ENCODE data around the gene EVX1.

The EVX1 gene

DNA sequence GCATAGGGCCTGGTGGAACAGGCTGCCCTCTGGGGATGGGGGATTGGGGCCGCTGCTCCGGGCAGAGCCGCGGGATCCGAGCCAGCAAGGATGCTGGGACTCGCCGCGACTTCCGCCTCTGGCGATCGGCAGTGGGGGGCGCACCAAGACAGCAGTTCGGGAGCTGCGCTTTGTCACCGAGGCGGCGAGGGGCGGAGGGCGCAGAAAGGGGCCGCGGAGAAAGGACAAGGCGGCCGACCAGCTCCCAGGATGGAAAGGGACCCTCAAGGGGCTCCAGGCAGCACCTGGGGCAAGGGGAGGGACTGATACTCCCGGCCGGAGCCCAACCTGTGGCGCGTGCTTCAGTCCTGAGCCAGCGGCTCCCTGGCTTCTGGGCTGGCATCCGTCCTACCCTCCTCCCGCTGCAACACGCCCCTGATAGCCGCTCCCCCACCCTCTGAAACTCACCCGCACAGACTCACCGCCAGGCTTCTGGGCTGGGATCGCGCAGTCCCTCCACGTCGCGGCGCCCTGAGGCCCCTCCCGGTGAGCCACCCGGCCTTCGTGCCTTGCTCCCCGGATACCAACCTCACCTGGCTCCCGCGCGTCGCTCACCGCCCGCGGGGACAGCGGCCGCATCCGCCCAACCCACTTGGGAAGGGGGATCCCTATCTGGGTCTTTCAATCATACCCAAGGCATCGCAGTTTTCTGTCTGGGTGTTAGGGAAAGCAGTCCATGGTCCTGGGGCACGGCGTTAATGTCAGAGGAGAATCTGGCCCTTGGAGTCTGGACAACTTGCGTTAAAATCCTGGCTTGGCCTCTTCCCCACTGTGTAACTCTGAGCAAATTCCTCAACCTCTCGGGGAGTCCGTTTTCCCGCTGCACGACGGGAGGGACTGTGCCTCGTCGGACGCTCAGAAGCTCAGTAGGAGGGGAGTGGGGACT lies 7.0 kb upstream of the EVX1 start:
- no peak for DNase-seq (ENCODE audit: low spot score)

DNA sequence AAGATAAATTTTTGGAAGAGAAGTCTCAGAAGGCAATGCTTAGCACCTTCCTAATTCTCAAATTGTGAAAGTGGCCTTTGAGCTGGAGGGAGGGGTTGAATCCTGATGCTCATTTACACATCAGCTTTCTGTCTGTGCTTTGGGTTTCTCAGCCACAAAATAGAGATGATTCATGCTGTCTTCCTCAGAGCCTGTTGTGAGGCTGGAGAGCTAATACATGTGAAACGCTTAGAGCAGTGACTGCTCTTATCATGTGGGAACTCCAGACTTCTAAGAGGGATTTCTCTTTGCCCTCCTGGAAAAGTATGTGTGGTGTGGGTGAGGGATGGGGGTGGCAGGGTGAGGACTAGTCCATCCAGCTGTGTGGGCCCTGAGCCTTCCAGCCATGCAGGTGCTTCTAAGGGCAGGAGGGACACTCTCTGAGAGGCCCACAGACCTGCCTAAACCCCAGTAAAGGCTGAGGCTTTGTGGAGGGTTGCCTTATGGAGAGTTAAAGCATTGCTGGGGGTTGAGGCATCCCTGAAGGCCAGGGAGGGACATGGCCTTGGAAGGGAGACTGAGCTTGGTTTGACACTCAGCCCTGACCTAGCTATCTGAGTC lies 4.8 kb upstream of the EVX1 start:
- no peak for DNase-seq (ENCODE audit: low spot score)

DNA sequence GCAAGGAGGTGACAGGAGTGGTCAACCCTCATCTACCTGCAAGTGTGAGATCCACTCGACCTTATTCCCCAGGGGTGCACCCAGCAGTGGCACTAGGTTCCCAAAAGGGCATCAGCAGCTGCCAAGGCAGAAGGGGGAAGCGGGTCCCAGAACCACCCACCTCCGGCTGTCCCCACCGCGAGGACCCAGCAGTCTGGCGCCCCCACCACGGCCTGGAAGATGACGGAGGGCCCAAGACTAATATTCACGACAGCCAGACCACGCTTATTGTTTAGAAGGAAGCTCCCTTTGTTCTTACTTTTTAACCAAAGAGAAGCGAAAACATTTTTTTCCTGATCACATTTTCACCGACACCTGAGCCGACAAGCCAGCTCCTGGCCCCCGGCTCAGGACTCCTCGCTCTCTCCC lies 3.6 kb upstream of the EVX1 start:
- no peak for DNase-seq (ENCODE audit: low spot score)

DNA sequence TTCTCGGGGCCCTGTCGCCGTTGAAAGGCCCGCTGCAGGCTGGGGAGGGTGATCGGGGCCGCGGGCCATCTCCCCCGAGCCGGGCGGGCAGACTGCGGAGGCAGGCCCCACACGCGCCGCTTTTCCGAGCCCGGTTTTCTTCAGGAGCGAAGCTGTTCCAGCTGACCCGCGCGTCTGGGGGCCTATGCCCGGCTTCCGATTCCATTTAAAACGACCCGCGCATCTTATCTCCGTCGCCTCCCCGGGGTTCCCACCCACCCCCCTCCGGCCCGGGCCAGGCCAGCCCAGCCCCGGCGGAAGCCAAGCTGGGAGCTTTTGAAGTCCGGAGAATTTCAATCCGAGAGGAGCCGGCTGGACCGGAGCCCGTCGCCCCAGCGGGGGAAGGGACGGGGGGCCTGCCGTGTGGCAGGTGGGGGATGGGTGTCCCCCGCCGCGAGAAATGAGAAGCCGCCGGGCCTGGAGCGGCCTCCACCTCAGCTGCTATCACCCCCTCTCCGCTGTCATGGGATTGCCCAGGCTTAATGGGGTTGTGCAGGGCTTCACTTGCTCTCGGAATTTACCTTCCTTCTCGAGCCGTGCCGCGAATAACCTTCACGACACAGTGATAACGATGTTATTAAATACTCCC lies 3.1 kb upstream of the EVX1 start:
- no peak for DNase-seq (ENCODE audit: low spot score)

DNA sequence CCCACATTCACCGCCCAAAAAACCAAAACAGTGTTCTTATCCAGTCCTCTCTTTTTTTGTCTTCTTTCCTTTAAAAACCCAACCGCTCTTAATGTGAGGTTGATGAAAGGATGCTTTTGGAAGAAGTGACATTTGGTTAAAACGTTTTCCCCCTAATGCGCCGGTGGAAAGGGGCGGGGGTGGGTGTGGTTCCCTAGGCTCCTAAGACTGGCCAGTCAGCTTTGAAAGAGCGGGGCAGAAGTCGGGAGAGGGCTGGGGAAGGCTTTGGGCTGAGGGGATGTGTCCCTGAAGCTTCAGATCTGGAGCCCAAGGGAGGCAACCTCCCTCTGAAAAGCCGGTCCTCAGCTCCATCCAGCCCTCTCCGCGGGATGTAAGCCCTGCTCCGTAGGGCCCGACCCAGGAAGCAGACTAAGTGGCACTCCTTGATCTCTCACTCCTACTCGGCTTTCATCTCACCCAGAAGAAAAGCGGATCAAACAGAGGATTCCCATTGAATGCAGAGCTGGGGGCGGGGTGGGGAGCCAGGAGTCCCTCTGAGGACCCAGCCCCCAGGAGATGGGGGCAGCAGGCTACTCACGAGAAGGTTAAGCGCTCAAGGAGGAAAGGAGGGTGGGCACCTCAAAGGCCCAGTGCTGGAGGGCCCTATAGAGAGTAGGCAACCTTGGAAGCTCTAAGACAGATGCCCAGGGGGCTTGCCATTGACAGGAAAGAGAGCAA lies 2.4 kb upstream of the EVX1 start:
- DNase-seq (ENCODE audit: low spot score): no peak

DNA sequence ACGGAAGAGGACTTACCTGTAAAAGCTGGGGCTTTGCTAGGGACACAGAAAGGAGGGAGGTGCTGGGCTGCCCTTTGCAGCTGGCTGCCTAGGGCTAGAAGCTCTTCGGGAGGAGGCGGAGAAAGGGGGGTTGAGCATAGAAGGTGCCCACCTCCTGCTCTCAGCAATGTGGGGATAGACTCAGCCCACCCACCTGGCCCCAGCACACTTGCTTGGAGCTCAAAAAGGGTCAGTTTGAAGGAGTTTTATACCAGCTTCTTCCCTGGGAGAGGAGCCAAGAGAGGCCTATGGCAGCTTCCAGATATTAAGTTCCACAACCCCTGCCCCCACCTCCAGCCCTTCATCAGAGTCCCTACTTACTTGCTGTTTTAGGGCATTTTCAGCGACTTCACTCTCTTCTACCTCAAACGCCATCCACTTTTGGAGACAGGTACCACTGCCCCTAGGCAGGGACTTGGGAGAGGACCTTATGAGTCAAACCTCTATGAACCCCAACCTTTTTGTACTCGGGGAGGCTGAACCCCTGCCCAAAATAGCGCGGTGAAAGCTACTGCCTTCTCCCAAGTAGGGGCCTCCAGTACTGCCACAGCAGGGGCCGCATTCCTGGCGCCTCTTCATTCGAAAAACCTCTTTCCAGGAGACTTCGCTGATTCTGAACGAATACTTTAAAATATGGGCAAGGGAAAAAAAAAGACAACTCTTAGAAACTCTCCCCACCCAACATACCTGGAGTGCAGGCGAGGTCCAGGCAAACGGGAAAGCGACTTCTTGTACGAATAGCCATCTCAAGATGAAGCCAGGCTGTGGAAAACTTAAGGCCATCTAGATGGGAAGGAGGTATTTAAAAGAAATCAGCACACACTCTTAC lies 1.2 kb upstream of the EVX1 start:
- no peak for DNase-seq (ENCODE audit: low spot score)

DNA sequence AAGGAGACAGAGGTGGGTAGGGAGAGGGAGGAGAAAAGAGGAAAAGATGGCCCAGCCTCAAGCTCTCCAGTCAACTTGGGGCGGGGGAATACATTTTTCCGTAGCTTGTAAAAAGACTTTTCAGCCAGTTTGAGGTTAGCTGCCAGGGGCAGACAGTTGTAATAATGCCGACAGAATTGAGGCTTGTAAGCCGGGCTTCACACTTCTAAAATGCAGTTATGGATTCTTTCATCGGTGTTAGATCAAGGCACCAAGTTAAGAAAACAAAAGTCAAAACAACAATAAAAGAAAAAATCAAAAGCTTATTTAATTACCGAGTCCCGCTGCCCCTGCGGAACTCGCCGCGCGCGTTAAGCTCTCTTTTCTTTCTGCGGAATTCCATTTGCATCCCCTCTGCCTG lies 448 bp upstream of the EVX1 start:
- no peak for DNase-seq (ENCODE audit: low spot score)

DNA sequence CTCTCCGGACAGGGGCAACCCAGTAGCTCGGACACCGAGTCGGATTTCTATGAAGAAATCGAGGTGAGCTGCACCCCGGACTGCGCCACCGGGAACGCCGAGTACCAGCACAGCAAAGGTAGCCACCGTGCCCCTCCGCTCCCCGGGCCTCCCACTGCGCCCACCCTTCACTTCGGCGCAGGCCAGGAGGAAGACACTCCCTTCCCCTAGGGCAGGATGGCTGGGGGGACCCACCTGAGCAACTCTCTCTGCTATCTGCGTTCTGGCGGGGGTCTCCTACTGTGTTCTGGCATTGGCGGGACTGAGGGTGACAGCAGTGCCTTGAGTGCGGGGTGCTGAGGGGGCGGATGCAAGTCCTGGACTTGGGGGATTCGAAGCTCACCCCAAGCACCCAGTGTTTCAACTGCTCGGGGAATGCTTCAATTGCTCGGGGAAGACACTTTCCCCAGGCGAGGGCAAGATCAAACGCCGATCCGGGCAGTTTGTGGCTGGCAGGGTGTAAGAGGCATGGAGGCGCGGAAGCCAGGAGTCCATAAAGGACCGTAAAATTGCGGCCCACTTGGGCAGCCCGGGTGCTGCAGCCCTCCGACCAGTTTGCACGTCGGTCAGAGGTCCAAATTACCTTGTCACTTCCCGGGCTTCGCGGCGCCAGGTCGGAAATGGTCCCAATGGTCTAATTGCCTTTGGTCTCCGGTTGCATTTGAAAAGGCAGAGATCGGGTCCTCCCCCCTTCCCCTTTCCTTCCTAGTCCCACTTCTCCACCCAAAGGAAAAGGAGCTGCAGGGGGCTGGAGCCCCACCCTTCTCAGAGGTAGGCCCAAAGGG lies 950 bp downstream of the EVX1 start:
- no peak for DNase-seq (ENCODE audit: low spot score)

DNA sequence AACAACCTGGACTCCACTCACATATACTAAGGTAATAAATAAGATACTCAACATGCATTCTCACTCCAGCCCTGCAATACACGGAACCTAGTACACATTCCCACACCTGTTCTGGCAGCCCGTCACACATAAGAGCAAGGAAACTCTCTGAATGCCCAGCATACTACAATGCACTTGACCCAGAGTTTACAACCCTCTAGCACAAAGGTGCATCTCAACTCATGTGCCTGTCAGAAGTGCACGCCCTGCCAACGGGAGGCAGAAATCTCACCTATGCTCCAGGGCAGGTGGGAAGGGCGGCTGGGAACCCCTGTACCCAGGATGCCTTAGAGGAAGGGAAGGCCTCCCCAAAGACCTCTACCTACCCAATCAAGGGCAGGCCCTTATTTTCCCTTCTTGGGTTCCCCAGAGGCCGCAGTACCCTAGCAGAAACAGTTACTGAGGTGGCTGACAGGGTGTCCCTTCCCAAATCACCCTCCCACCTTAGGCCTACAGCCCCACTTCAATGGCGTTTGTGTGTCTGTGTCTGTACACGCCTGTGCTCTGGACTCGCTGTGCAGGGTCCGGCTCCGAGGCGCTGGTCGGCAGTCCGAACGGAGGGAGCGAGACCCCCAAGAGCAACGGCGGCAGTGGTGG lies 2.0 kb downstream of the EVX1 start:
- no peak for DNase-seq (ENCODE audit: low spot score)

DNA sequence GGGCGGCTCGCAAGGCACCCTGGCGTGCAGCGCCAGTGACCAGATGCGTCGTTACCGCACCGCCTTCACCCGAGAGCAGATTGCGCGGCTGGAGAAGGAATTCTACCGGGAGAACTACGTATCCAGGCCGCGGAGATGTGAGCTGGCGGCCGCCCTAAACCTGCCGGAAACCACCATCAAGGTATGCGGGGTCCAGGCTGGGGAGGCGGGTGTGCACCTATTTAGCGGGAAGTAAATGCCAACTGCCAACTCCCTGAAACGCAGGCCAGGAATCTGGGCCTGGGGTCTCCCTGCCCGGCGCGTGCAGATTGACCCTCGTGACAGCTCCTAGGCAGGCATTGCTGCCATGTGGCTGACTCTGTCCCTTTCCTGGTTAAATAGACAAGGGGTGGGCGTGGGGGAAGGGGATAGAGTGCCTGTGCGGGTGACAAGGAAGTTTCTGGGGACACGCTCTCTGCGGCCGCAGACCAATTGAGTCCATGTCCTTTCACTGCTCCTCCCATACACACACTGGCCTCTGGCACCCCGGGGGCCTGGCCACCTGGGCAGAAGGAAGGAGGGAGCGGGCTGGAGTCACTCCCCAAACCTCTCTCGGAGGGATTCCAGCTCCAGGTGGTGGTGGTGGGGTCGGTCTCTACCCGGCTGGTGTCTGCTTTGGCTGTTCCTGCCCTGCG lies 2.7 kb downstream of the EVX1 start:
- DNase-seq (ENCODE audit: low spot score): no peak

DNA sequence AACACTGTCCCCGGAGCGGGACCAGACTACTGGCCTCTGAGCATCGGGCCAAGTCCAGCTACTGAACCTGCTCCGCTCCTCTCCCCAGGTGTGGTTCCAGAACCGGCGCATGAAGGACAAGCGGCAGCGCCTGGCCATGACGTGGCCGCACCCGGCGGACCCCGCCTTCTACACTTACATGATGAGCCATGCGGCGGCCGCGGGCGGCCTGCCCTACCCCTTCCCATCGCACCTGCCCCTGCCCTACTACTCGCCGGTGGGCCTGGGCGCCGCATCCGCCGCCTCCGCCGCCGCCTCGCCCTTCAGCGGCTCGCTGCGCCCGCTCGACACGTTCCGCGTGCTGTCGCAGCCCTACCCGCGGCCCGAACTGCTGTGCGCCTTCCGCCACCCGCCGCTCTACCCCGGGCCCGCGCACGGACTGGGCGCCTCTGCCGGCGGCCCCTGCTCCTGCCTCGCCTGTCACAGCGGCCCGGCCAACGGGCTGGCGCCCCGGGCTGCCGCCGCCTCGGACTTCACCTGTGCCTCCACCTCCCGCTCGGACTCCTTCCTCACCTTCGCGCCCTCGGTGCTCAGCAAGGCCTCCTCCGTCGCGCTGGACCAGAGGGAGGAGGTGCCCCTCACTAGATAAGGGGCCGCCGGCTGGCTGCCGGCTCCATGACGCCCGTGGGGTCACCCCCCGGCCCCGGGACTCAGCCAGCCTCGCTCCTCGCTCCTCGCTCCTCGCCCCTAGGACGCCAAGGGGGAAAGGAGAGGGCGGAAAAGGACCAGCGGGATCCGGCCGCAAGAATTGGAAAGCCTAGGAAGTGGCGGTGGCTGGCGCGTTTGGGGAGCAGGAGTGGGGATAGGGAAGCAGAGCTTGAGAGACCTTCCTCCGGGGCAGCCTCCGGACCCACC lies 3.4 kb downstream of the EVX1 start:
- no peak for DNase-seq (ENCODE audit: low spot score)

DNA sequence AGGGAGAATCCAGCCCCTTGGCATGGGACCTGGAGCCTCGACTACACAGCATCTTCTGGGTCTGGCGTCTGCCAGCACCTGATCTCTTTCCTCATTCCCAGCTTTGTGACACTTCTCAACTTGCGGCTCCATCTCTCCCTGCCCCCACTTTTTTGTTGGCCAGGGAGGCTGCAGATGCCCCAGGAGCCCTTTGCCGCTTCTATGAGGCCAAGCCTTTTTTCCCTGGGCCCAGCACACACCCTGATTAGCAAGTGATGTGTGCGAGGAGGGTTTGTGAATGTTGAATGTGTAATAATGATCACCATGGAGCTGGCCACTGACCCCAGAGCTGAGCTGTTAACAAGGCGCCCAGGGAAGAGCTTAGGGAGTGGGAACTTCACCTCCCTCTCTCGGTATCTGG lies 4.4 kb downstream of the EVX1 start:
- DNase-seq (ENCODE audit: low spot score): no peak

DNA sequence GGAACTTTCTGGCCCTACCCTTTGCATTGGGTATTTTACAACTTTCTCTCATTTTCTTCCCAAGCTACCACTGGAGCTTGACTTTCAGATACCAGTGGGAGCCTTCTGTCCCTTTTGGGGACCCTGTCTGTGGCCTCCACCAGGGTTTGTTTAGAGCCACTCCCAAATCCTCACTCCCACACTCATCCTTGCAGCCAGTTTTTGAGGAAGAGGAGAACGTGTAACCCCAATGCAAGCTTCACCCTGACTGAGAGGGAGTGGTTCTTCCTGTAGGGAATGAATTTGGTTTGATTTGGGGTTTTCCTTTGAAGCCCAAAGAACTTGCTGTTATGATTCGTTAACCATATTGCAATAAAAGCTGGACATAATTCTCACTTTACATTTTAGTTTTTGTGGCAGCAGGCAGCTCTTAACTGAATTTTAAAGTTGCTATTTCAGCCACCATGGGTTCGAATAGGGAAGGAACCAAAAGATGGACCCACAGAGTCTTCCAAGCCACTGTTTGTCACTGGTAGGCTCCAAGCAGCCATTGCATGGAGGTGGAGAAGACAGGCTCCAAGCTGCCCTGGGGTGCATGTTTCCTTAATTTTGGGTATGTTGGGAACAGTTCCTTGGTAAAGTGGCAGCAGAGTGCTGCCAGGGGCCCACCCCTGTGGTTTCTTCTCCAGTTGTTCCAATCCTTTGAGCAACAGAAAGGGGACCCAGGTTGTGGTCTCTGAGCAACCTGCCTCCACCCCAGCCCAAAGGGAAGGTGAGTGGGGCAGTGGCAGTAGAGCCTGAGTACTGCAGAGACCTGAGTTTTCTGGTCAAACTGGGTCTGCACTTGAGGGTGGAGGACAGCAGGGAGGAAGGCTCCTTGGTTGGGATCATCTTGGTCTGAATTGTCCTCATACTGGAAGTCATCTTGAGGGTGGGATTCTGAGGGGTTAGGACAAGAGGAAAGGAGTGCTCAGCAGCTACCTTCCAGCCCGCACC lies 5.1 kb downstream of the EVX1 start:
- DNase-seq (ENCODE audit: low spot score): no peak

DNA sequence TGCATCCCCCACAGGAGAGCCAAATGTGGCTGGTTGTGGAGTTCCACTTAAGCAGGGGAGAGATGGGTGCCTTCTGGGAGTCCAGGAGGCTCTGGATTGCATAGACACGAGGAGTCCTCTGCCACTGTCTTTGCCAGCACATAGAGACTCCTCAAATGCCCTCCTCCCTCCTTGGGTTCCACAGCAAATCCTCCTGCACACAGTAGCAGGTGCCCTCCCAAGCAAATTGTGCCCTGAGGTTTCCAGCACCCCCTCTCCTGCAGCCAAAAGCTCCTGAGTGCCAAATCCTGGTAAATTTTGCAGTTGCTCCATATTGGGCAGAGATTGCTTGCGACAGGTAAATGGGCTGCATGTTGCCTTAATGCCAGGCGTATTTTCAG lies 5.8 kb downstream of the EVX1 start:
- DNase-seq (ENCODE audit: low spot score): no peak

DNA sequence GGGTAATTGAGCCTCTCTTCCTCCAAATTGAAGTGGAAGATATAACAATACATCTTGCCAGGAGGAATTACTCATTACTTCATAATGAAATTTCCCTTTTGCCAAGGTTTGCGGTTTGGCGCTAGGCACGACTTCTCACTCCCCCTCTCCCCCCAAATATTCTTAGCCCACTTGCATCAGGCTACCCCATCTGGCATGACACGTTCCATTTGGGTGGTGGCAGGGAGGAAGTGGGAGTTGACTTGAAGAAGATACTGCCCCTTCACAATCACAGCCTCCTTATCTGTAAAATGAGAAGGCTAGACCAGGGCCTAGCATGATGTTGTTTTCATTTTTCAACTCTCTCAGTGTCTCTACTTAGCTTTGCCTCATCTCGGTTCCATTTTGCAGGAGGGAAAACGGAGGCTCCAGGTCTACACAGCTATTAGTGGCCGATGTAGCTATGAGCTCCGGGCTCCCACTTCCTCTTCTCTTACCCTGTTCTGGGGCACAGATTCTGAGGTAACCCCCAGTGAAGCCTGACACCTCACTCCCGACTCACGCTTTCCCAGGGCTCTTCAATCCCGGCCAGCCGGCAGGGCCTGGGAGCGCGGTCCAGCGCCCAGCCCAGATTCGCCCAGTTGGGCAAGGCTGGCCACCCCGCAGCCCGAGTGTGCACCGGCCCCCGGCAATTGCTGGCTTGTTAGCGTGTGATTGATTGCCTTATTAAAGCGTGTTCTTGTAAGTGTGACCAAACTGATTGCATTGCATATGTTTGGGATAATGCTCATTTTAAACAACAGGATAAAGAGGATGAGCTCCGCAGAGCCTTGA lies 6.5 kb downstream of the EVX1 start:
- no peak for DNase-seq (ENCODE audit: low spot score)

DNA sequence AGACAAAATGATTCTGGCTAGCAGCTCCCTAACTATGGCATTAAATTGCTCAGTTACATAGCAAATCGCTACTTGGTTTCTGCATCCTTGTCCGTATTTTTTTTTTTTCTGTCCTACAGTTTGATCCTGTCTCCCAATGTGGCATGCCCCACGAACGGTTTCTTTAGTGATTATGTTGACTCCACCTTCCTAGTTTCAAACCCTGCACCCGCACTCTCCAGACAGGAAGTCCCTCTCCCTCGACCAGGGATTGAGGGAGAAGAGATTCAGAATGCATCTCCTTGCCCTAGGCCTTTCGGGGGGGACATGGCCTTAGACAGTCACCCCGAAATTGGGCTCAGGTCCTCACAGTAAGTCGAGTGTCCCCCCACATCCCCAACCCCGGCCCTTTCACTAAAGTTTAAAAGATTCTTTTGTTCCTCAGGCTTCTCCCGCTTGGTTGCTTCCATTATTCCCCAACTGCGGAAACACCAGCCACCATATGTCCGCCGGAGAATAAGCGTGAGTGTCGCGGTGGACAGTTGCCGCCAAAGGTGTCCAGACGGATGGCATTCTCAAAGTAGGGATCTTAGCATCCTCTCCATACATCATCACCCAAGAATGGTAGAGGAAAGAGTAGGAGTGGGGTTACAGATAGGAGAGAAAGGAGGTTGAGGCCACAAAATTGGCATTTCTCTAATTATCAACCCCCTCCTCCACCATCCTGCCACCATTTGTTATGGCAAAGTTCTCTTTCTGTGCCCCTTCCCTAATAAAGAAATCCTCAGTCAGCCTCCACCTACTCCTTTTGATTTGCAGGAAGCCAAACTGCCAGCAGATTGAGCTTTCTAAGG lies 7.3 kb downstream of the EVX1 start:
- no peak for DNase-seq (ENCODE audit: low spot score)
